Chondrocyte (in vitro differentiated cells): ENCODE measurements around the gene C1R. TPM values are rescaled to one million over a fixed set of nuclear protein-coding genes. Genes with fewer than 3 reads are reported as not detected.
A peak's percentile ranks its signal among the peaks of the same experiment; 100 is the strongest.

Source experiments
- DNase-seq: peaks from one replicate; pipeline ENCODE4 v3.0.0; 2021; ENCODE audit warnings: mixed read lengths, low spot score
- H3K27ac Mint-ChIP-seq: one replicate; pipeline ENCODE4 v1.8.0; 2021; ENCODE audit warnings: mild to moderate bottlenecking, moderate library complexity, mixed read lengths; ENCODE audit not compliant: unreplicated experiment
- H3K27me3 Mint-ChIP-seq: 2 replicates; pipeline ENCODE4 v1.8.0; 2021; ENCODE audit warnings: low read depth, mixed read lengths
- H3K36me3 Mint-ChIP-seq: 2 replicates; pipeline ENCODE4 v1.8.0; 2021; ENCODE audit warnings: low read depth, mixed read lengths
- H3K4me1 Mint-ChIP-seq: 2 replicates; pipeline ENCODE4 v1.8.0; 2021; ENCODE audit warnings: low read depth, mild to moderate bottlenecking, mixed read lengths
- H3K4me3 Mint-ChIP-seq: one replicate; pipeline ENCODE4 v1.8.0; 2021; ENCODE audit warnings: mild to moderate bottlenecking, moderate library complexity, mixed read lengths; ENCODE audit not compliant: unreplicated experiment
- H3K9me3 Mint-ChIP-seq: 2 replicates; pipeline ENCODE4 v1.8.0; 2021; ENCODE audit warnings: low read depth, mixed read lengths
- total RNA-seq: library from RNA; stranded (reverse); gene quantifications from 3 replicates; pipeline ENCODE4 v1.2.1, GENCODE V29; 2021
- TF ChIP-seq, protein P1 (sequence below): fragments of 200-600 bp; sonication (generic); IDR thresholded peaks from 2 replicates; pipeline ENCODE4 v1.5.0; 2021; ENCODE audit warnings: antibody characterized with exemption, mild to moderate bottlenecking, moderate library complexity

Gene C1R
- total RNA-seq, 1 donor from 2014 or later = 21.9 TPM

DNA sequence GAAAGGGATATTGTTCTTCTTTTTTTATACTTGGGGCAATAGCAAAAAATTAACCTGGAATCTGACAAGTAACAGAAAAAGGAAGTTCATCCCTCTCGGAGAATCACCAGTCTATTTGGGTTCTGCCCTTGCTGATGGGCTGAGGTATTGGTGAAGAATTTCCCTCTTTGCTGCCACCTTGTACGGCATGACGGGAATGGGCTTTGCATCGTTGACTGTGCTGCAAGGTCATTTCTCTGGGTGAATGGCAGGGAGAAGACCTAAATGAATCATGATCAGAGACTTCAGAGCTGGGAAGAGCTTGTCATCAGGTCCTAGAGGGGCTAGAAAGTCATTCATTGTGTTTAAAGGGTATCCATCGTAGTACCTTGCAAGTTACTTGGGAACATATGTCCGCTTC, 19.7 kb downstream of the C1R start:
- no peaks in the 10 kb centered on the region for H3K27me3 Mint-ChIP-seq
- H3K27ac Mint-ChIP-seq = no peak overlapping the region
- no peaks in the 10 kb centered on the region for H3K9me3 Mint-ChIP-seq
- TF ChIP-seq, protein P1, sequence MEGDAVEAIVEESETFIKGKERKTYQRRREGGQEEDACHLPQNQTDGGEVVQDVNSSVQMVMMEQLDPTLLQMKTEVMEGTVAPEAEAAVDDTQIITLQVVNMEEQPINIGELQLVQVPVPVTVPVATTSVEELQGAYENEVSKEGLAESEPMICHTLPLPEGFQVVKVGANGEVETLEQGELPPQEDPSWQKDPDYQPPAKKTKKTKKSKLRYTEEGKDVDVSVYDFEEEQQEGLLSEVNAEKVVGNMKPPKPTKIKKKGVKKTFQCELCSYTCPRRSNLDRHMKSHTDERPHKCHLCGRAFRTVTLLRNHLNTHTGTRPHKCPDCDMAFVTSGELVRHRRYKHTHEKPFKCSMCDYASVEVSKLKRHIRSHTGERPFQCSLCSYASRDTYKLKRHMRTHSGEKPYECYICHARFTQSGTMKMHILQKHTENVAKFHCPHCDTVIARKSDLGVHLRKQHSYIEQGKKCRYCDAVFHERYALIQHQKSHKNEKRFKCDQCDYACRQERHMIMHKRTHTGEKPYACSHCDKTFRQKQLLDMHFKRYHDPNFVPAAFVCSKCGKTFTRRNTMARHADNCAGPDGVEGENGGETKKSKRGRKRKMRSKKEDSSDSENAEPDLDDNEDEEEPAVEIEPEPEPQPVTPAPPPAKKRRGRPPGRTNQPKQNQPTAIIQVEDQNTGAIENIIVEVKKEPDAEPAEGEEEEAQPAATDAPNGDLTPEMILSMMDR = no peak
- no peak for DNase-seq
- no peaks in the 10 kb centered on the region for H3K36me3 Mint-ChIP-seq
- H3K4me3 Mint-ChIP-seq = no peak overlapping the region
- H3K4me1 Mint-ChIP-seq = peaks cover 15% of the 10 kb centered on the region

DNA sequence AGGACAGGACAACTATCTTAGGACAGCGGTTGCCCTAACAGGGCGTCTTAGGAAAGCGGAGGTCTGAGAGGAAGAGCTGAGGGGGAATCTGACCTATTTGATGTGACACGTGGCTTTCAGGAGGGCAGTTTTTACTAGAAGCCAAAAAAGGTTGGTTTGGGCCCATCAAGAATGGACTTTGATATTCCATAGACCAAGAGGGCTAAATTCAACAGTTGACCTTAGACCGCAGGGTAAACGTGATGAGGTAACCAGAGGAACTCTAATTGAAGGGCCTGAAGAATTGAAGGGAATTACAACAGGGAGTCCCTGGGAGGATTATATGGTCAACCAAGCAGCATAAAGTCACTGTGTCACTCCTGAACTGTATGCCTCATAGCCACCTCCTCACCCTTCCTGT, 20.2 kb downstream of the C1R start:
- DNase-seq = no peak
- H3K9me3 Mint-ChIP-seq = no peaks in the 10 kb centered on the region
- H3K36me3 Mint-ChIP-seq = no peaks in the 10 kb centered on the region
- H3K4me3 Mint-ChIP-seq = no peak overlapping the region
- TF ChIP-seq, protein P1 = no peak
- H3K27me3 Mint-ChIP-seq = no peaks in the 10 kb centered on the region
- peaks cover 15% of the 10 kb centered on the region for H3K4me1 Mint-ChIP-seq
- H3K27ac Mint-ChIP-seq = no peak overlapping the region

DNA sequence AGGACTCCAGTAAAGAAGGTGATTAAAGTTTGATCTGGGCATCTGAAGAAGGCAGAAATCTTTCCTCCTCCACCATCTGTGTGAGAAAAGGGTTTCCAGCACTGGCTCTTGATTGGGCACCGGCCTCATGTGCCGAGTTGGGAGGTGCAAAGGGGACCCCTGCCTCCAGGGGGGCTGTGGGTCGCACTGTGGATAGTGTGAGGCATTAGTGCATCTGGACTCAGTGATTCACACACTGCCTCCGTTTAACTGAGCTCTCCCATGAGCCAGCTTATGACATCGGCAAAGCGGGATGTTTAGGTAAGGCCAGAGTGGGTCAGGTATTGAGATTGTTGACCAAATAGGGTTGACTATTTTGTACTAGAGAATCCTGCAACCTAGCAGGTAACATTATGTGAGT, 22.9 kb downstream of the C1R start:
- H3K36me3 Mint-ChIP-seq = no peaks in the 10 kb centered on the region
- DNase-seq = no peak
- no peaks in the 10 kb centered on the region for H3K27me3 Mint-ChIP-seq
- H3K4me3 Mint-ChIP-seq = no peak overlapping the region
- no peaks in the 10 kb centered on the region for H3K9me3 Mint-ChIP-seq
- TF ChIP-seq, protein P1 = no peak
- peaks cover 15% of the 10 kb centered on the region for H3K4me1 Mint-ChIP-seq
- H3K27ac Mint-ChIP-seq = no peak overlapping the region

DNA sequence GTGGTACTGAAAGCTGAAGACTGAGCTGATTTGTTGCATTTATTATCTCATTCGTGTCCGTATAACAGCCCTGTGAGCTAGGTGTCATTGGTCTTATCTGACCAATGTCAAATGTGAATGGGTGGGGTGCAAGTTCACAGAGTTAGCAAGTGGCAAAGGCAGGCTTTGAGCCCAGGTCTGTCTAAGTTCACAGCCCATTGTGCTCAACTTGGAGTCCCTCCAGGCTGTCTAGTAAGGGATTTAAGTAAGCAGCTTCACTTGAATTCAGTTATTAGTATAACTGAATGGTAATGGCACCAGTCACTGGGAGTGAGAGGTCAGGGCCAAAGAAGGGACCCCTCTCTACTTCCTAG, 23.3 kb downstream of the C1R start:
- no peak overlapping the region for H3K4me3 Mint-ChIP-seq
- peak overlapping the region; percentile 50 for H3K27ac Mint-ChIP-seq
- DNase-seq = no peak
- peaks cover 15% of the 10 kb centered on the region for H3K4me1 Mint-ChIP-seq
- H3K36me3 Mint-ChIP-seq = no peaks in the 10 kb centered on the region
- no peaks in the 10 kb centered on the region for H3K9me3 Mint-ChIP-seq
- TF ChIP-seq, protein P1 = no peak
- no peaks in the 10 kb centered on the region for H3K27me3 Mint-ChIP-seq

DNA sequence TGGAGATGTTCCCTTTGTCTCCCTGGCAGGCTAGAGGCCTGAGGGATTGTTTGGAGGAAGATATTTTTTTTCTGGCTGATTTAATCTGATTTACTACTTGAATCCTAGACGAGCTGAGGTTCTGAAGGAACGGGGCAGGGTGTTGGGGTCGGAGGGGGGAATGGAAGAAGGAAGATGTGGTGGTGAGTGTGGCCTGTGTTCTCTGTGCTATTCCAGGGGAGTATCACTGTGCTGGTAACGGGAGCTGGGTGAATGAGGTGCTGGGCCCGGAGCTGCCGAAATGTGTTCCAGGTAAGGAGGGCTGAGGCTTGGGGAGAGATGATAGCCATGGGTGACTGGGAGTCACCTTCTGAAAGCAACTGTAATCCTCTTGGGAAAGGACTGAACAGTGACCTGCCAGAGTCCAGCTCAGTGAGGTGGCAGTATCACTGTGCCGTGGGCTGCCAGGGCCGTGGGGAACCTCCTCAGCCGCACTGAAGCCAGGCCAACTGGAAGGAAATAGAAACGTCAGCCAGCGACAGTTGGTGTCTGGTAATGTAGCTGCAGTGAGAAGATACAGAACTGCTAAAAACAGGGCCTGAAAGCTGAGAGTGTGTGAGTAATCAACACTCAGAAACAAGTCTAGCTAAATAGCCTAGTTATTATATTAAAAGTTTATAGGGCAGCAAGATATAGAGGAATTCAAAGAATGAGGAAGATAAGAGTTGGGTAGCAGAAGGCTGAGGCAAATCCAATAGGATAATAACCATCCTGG, 23.8 kb downstream of the C1R start:
- peak overlapping the region; percentile 86 for H3K27ac Mint-ChIP-seq
- H3K4me3 Mint-ChIP-seq = no peak overlapping the region

More for the DNA sequence above, 23.8 kb downstream of the C1R start:
- H3K4me1 Mint-ChIP-seq = peaks cover 15% of the 10 kb centered on the region
- H3K9me3 Mint-ChIP-seq = no peaks in the 10 kb centered on the region
- TF ChIP-seq, protein P1 = no peak
- H3K36me3 Mint-ChIP-seq = no peaks in the 10 kb centered on the region
- no peak for DNase-seq
- no peaks in the 10 kb centered on the region for H3K27me3 Mint-ChIP-seq
